HG03469 (cell line): Measurements from ENCODE around the gene CCNJL.

Experiments
- ATAC-seq: cut with Tn5 transposase; IDR thresholded peaks from one replicate; pipeline ENCODE4 v1.9.1; 2021; ENCODE audit warnings: mild to moderate bottlenecking, moderate library complexity, moderate number of reproducible peaks; ENCODE audit not compliant: unreplicated experiment

Gene CCNJL

GRCh38 chr5:160293386-160293785 is 19.0 kb downstream of the CCNJL start:
- ATAC-seq: no peak

- no peak for ATAC-seq
Observed at GRCh38 chr5:160291467-160291866, 20.9 kb downstream of the CCNJL start.

GRCh38 chr5:160290751-160291150 is 21.6 kb downstream of the CCNJL start:
- no peak for ATAC-seq

- no peak for ATAC-seq
Observed at GRCh38 chr5:160289721-160290120, 22.6 kb downstream of the CCNJL start.

- no peak for ATAC-seq
Observed at GRCh38 chr5:160289356-160289651, 23.1 kb downstream of the CCNJL start.

GRCh38 chr5:160287378-160288051 is 24.8 kb downstream of the CCNJL start:
- ATAC-seq: no peak

- no peak for ATAC-seq
Observed at GRCh38 chr5:160286947-160287346, 25.4 kb downstream of the CCNJL start.

GRCh38 chr5:160285316-160285715 is 27.0 kb downstream of the CCNJL start:
- ATAC-seq: no peak

- no peak for ATAC-seq
Observed at GRCh38 chr5:160284291-160284873, 28.0 kb downstream of the CCNJL start.

GRCh38 chr5:160281275-160281674 is 31.1 kb downstream of the CCNJL start:
- no peak for ATAC-seq

- ATAC-seq: no peak
Observed at GRCh38 chr5:160280384-160281095, 31.8 kb downstream of the CCNJL start.

GRCh38 chr5:160278343-160278742 is 34.0 kb downstream of the CCNJL start:
- no peak for ATAC-seq

- no peak for ATAC-seq
Observed at GRCh38 chr5:160274483-160274931, 37.9 kb downstream of the CCNJL start.

GRCh38 chr5:160272889-160273288 is 39.5 kb downstream of the CCNJL start:
- ATAC-seq: no peak

- no peak for ATAC-seq
Observed at GRCh38 chr5:160272264-160272663, 40.1 kb downstream of the CCNJL start.

- ATAC-seq: no peak
Observed at GRCh38 chr5:160271836-160272235, 40.5 kb downstream of the CCNJL start.

- ATAC-seq: no peak
Observed at GRCh38 chr5:160271396-160271795, 41.0 kb downstream of the CCNJL start.

GRCh38 chr5:160270704-160271103 is 41.7 kb downstream of the CCNJL start:
- no peak for ATAC-seq

GRCh38 chr5:160269017-160269416 is 43.3 kb downstream of the CCNJL start:
- ATAC-seq: no peak

GRCh38 chr5:160268121-160268520 is 44.2 kb downstream of the CCNJL start:
- ATAC-seq: no peak

GRCh38 chr5:160266752-160267345 is 45.5 kb downstream of the CCNJL start:
- no peak for ATAC-seq

- ATAC-seq: no peak
Observed at GRCh38 chr5:160266044-160266443, 46.3 kb downstream of the CCNJL start.
